Colonic mucosa (tissue), 4 donors: ENCODE measurements around the gene TRMT1. TPM values are rescaled to one million over a fixed set of nuclear protein-coding genes. Genes with fewer than 3 reads are reported as not detected.

Experiments used
- DNase-seq: peaks from one replicate; pipeline ENCODE4 v3.0.0-alpha.2; 2020
- H3K27ac ChIP-seq: fragments of 200-600 bp; one replicate; pipeline ENCODE4 v1.8.0; 2021
- H3K27me3 ChIP-seq: fragments of 200-600 bp; one replicate; pipeline ENCODE4 v1.8.0; 2021
- H3K36me3 ChIP-seq: fragments of 200-600 bp; one replicate; pipeline ENCODE4 v1.8.0; 2021
- H3K4me1 ChIP-seq: fragments of 200-600 bp; one replicate; pipeline ENCODE4 v1.8.0; 2021; ENCODE audit warnings: mild to moderate bottlenecking
- H3K4me3 ChIP-seq: fragments of 200-600 bp; one replicate; pipeline ENCODE4 v1.8.0; 2021
- H3K9ac ChIP-seq, 2 donors: one replicate each; pipeline ENCODE4 v1.7.0; 2013; ENCODE audit warnings: control low read depth in 2 of 2, low read depth in 2 of 2, low read length in 2 of 2
- H3K9me3 ChIP-seq: fragments of 200-600 bp; one replicate; pipeline ENCODE4 v1.8.0; 2021
- CTCF ChIP-seq: fragments of 200-600 bp; IDR thresholded peaks from one replicate; pipeline ENCODE4 v1.8.0; 2022; ENCODE audit warnings: antibody characterized with exemption, mild to moderate bottlenecking
- intact Hi-C: fragments of 100-400 bp; cut with DNase I; formaldehyde crosslinking; loops from one replicate; pipeline ENCODE4 v1.14.1; 2022
- total RNA-seq, 2 donors: library from RNA; stranded (reverse); fragmentation: NEBNext Ultra II Directional in 1 of 2; extraction: Animal tissue kit (Norgen Biotek cat#: 25700) in 1 of 2; gene quantifications; one replicate each; pipeline ENCODE4 v1.2.1, GENCODE V29; 2021
- donor health status: healthy.
- donor health status: DM: no; HTN: no; CAD: no.
- donor health status: DM: no; HTN: no; CAD: no.

TRMT1 gene
- total RNA-seq, 2 donors from 2014 or later, result 17.5 to 40.1 TPM

- no peak for TF ChIP-seq CTCF
- H3K27me3 ChIP-seq, result no peaks in the 10 kb centered on the region
- DNase-seq, result no peak
- H3K27ac ChIP-seq, result no peak overlapping the region
- no peaks in the 10 kb centered on the region for H3K9me3 ChIP-seq
- H3K4me1 ChIP-seq, result no peaks in the 10 kb centered on the region
- H3K36me3 ChIP-seq, result no peaks in the 10 kb centered on the region
- intact Hi-C loops, result no loop called here
- no peak overlapping the region for H3K4me3 ChIP-seq
- no peak overlapping the region for H3K9ac ChIP-seq
Observed at GRCh38 chr19:13069415-13070359, 46.9 kb downstream of the TRMT1 start.

GRCh38 chr19:13068085-13068846, 48.3 kb downstream of the TRMT1 start:
- DNase-seq, result no peak
- intact Hi-C loops, result no loop called here
- Histone ChIP-seq H3K27ac (no peak overlapping the region), H3K9ac (peak overlapping the region; percentile 24 to 46), H3K4me3 (no peak overlapping the region), H3K9me3 (no peaks in the 10 kb centered on the region), H3K27me3 (no peaks in the 10 kb centered on the region), H3K36me3 (no peaks in the 10 kb centered on the region), H3K4me1 (no peaks in the 10 kb centered on the region)
- TF ChIP-seq CTCF, result no peak

GRCh38 chr19:13066933-13067807, 49.4 kb downstream of the TRMT1 start:
- Histone ChIP-seq H3K27ac (no peak overlapping the region), H3K4me1 (no peaks in the 10 kb centered on the region), H3K36me3 (no peaks in the 10 kb centered on the region), H3K9me3 (no peaks in the 10 kb centered on the region), H3K9ac (peak overlapping the region in 1 of 2 donors; percentile 8), H3K4me3 (no peak overlapping the region), H3K27me3 (no peaks in the 10 kb centered on the region)
- peak; percentile 56 for DNase-seq
- no peak for TF ChIP-seq CTCF
- intact Hi-C loops, result no loop called here

GRCh38 chr19:13066226-13066625, 50.3 kb downstream of the TRMT1 start:
- Histone ChIP-seq H3K4me1 (peaks cover 2% of the 10 kb centered on the region), H3K27me3 (no peaks in the 10 kb centered on the region), H3K4me3 (no peak overlapping the region), H3K27ac (no peak overlapping the region), H3K36me3 (no peaks in the 10 kb centered on the region), H3K9ac (peak overlapping the region in 1 of 2 donors; percentile 8), H3K9me3 (no peaks in the 10 kb centered on the region)
- intact Hi-C loops, result no loop called here
- DNase-seq, result no peak
- TF ChIP-seq CTCF, result no peak

- no peaks in the 10 kb centered on the region for H3K36me3 ChIP-seq
- TF ChIP-seq CTCF, result no peak
- H3K4me1 ChIP-seq, result peaks cover 10% of the 10 kb centered on the region
- intact Hi-C loops, result no loop called here
- no peaks in the 10 kb centered on the region for H3K27me3 ChIP-seq
- H3K4me3 ChIP-seq, result no peak overlapping the region
- H3K27ac ChIP-seq, result no peak overlapping the region
- no peaks in the 10 kb centered on the region for H3K9me3 ChIP-seq
- no peak for DNase-seq
- no peak overlapping the region for H3K9ac ChIP-seq
Observed at GRCh38 chr19:13064092-13064489, 52.4 kb downstream of the TRMT1 start.
